ENCODE data around the gene SEPTIN11.

The SEPTIN11 gene

GRCh38 chr4:76979236-76979635 is 29.7 kb downstream of the SEPTIN11 start:
- no peak overlapping the region for H3K4me3 Mint-ChIP-seq

GRCh38 chr4:76980261-76980660 is 30.7 kb downstream of the SEPTIN11 start:
- no peaks in the 10 kb centered on the region for H3K27me3 Mint-ChIP-seq
- H3K4me1 Mint-ChIP-seq: peaks cover 5% of the 10 kb centered on the region
- no peak for ATAC-seq (ENCODE audit: low read depth)
- peaks cover 7% of the 10 kb centered on the region for H3K36me3 Mint-ChIP-seq
- DNase-seq (ENCODE audit: low spot score in 2 of 2): no peak
- no peaks in the 10 kb centered on the region for H3K9me3 Mint-ChIP-seq
- no peak overlapping the region for H3K27ac Mint-ChIP-seq
- no peak overlapping the region for H3K4me3 Mint-ChIP-seq

More at GRCh38 chr4:76979236-76979635, 29.7 kb downstream of the SEPTIN11 start:
- DNase-seq (ENCODE audit: low spot score in 2 of 2) (no peak), ATAC-seq (ENCODE audit: low read depth) (no peak)
- Mint-ChIP-seq H3K27ac (no peak overlapping the region), H3K9me3 (no peaks in the 10 kb centered on the region), H3K36me3 (peaks cover 7% of the 10 kb centered on the region), H3K4me1 (peaks cover 5% of the 10 kb centered on the region), H3K27me3 (no peaks in the 10 kb centered on the region)

- Mint-ChIP-seq H3K27ac (no peak overlapping the region), H3K4me1 (peaks cover 5% of the 10 kb centered on the region), H3K9me3 (no peaks in the 10 kb centered on the region), H3K4me3 (no peak overlapping the region), H3K36me3 (peaks cover 8% of the 10 kb centered on the region), H3K27me3 (no peaks in the 10 kb centered on the region)
- DNase-seq (ENCODE audit: low spot score in 2 of 2) (no peak), ATAC-seq (ENCODE audit: low read depth) (no peak)
These were observed 32.1 kb downstream of the SEPTIN11 start for GRCh38 chr4:76981644-76982043.

- Mint-ChIP-seq H3K9me3 (no peaks in the 10 kb centered on the region), H3K4me1 (peaks cover 5% of the 10 kb centered on the region), H3K27me3 (no peaks in the 10 kb centered on the region), H3K27ac (no peak overlapping the region), H3K4me3 (no peak overlapping the region), H3K36me3 (peaks cover 7% of the 10 kb centered on the region)
- no peak for ATAC-seq (ENCODE audit: low read depth)
- DNase-seq (ENCODE audit: low spot score in 2 of 2): no peak
These were observed 33.4 kb downstream of the SEPTIN11 start for GRCh38 chr4:76982638-76983584.

- Mint-ChIP-seq H3K4me3 (no peak overlapping the region), H3K27ac (no peak overlapping the region)
- ATAC-seq (ENCODE audit: low read depth): no peak
These were observed 34.6 kb downstream of the SEPTIN11 start for GRCh38 chr4:76984127-76984526.

GRCh38 chr4:76984788-76985211 is 35.2 kb downstream of the SEPTIN11 start:
- no peak overlapping the region for H3K27ac Mint-ChIP-seq
- no peaks in the 10 kb centered on the region for H3K9me3 Mint-ChIP-seq
- H3K4me1 Mint-ChIP-seq: peaks cover 5% of the 10 kb centered on the region
- DNase-seq (ENCODE audit: low spot score in 2 of 2) (no peak), ATAC-seq (ENCODE audit: low read depth) (no peak)
- H3K4me3 Mint-ChIP-seq: no peak overlapping the region
- no peaks in the 10 kb centered on the region for H3K27me3 Mint-ChIP-seq
- H3K36me3 Mint-ChIP-seq: peaks cover 4% of the 10 kb centered on the region

More at GRCh38 chr4:76984127-76984526, 34.6 kb downstream of the SEPTIN11 start:
- H3K9me3 Mint-ChIP-seq: no peaks in the 10 kb centered on the region
- H3K36me3 Mint-ChIP-seq: peaks cover 3% of the 10 kb centered on the region
- H3K4me1 Mint-ChIP-seq: peaks cover 5% of the 10 kb centered on the region
- DNase-seq (ENCODE audit: low spot score in 2 of 2): no peak
- H3K27me3 Mint-ChIP-seq: no peaks in the 10 kb centered on the region

- H3K4me3 Mint-ChIP-seq: no peak overlapping the region
- H3K36me3 Mint-ChIP-seq: peaks cover 16% of the 10 kb centered on the region
- no peak for ATAC-seq (ENCODE audit: low read depth)
- H3K27me3 Mint-ChIP-seq: no peaks in the 10 kb centered on the region
- H3K27ac Mint-ChIP-seq: no peak overlapping the region
- DNase-seq (ENCODE audit: low spot score in 2 of 2): no peak
- peaks cover 4% of the 10 kb centered on the region for H3K9me3 Mint-ChIP-seq
- peaks cover 5% of the 10 kb centered on the region for H3K4me1 Mint-ChIP-seq
These were observed 37.6 kb downstream of the SEPTIN11 start for GRCh38 chr4:76987153-76987591.

- ATAC-seq (ENCODE audit: low read depth) (no peak), DNase-seq (ENCODE audit: low spot score in 2 of 2) (no peak)
- peaks cover 3% of the 10 kb centered on the region for H3K4me1 Mint-ChIP-seq
- H3K4me3 Mint-ChIP-seq: no peak overlapping the region
- H3K27me3 Mint-ChIP-seq: no peaks in the 10 kb centered on the region
- peaks cover 17% of the 10 kb centered on the region for H3K36me3 Mint-ChIP-seq
- H3K9me3 Mint-ChIP-seq: peaks cover 4% of the 10 kb centered on the region
- no peak overlapping the region for H3K27ac Mint-ChIP-seq
These were observed 38.1 kb downstream of the SEPTIN11 start for GRCh38 chr4:76987685-76988084.

GRCh38 chr4:76989391-76990061 is 40.0 kb downstream of the SEPTIN11 start:
- H3K36me3 Mint-ChIP-seq: peaks cover 21% of the 10 kb centered on the region
- H3K9me3 Mint-ChIP-seq: peaks cover 4% of the 10 kb centered on the region
- H3K4me1 Mint-ChIP-seq: peaks cover 15% of the 10 kb centered on the region
- no peaks in the 10 kb centered on the region for H3K27me3 Mint-ChIP-seq
- ATAC-seq (ENCODE audit: low read depth) (no peak), DNase-seq (ENCODE audit: low spot score in 2 of 2) (no peak)
- no peak overlapping the region for H3K4me3 Mint-ChIP-seq
- no peak overlapping the region for H3K27ac Mint-ChIP-seq

GRCh38 chr4:76990288-76991080 is 40.9 kb downstream of the SEPTIN11 start:
- H3K4me3 Mint-ChIP-seq: no peak overlapping the region
- ATAC-seq (ENCODE audit: low read depth) (no peak), DNase-seq (ENCODE audit: low spot score in 2 of 2) (no peak)
- peaks cover 15% of the 10 kb centered on the region for H3K4me1 Mint-ChIP-seq
- H3K9me3 Mint-ChIP-seq: peaks cover 4% of the 10 kb centered on the region
- peaks cover 21% of the 10 kb centered on the region for H3K36me3 Mint-ChIP-seq
- no peak overlapping the region for H3K27ac Mint-ChIP-seq
- no peaks in the 10 kb centered on the region for H3K27me3 Mint-ChIP-seq

GRCh38 chr4:76991161-76991660 is 41.7 kb downstream of the SEPTIN11 start:
- Mint-ChIP-seq H3K9me3 (peaks cover 4% of the 10 kb centered on the region), H3K27ac (no peak overlapping the region), H3K4me1 (peaks cover 15% of the 10 kb centered on the region), H3K27me3 (no peaks in the 10 kb centered on the region), H3K4me3 (no peak overlapping the region), H3K36me3 (peaks cover 18% of the 10 kb centered on the region)
- ATAC-seq (ENCODE audit: low read depth) (no peak), DNase-seq (ENCODE audit: low spot score in 2 of 2) (no peak)

- no peak for DNase-seq (ENCODE audit: low spot score in 2 of 2)
- ATAC-seq (ENCODE audit: low read depth): peak; percentile 69
- Mint-ChIP-seq H3K4me3 (peak overlapping the region; percentile 24), H3K36me3 (peaks cover 33% of the 10 kb centered on the region), H3K9me3 (peaks cover 4% of the 10 kb centered on the region), H3K27ac (no peak overlapping the region), H3K4me1 (peaks cover 15% of the 10 kb centered on the region), H3K27me3 (no peaks in the 10 kb centered on the region)
These were observed 44.5 kb downstream of the SEPTIN11 start for GRCh38 chr4:76993787-76994641.

- Mint-ChIP-seq H3K4me3 (no peak overlapping the region), H3K9me3 (no peaks in the 10 kb centered on the region), H3K4me1 (peaks cover 15% of the 10 kb centered on the region), H3K27ac (no peak overlapping the region), H3K36me3 (peaks cover 24% of the 10 kb centered on the region), H3K27me3 (no peaks in the 10 kb centered on the region)
- ATAC-seq (ENCODE audit: low read depth) (no peak), DNase-seq (ENCODE audit: low spot score in 2 of 2) (no peak)
These were observed 46.2 kb downstream of the SEPTIN11 start for GRCh38 chr4:76995776-76996175.
